Stimulated activated CD8-positive, alpha-beta memory T cell treated with anti-CD3 and anti-CD28 coated beads, Interleukin-12 subunit alpha, Interleukin-12 subunit beta, amount 100 ng/mL, for 24 hours (primary cell): Measurements from ENCODE around the gene CREB5.

Experiments
- DNase-seq: peaks from one replicate; pipeline ENCODE4 v3.0.0-alpha.2; 2020; ENCODE audit errors: extremely low read depth

CREB5 gene

GRCh38 chr7:28407651-28408050 is 4.7 kb upstream of the CREB5 start:
- DNase-seq, result no peak

GRCh38 chr7:28408105-28408959 is 4.0 kb upstream of the CREB5 start:
- DNase-seq, result no peak

GRCh38 chr7:28408960-28409715 is 3.2 kb upstream of the CREB5 start:
- DNase-seq, result peak; percentile 37

- DNase-seq, result no peak
Measured at GRCh38 chr7:28409716-28410627, 2.3 kb upstream of the CREB5 start.

- DNase-seq, result no peak
Measured at GRCh38 chr7:28410628-28411531, 1.4 kb upstream of the CREB5 start.

- no peak for DNase-seq
Measured at GRCh38 chr7:28413011-28413410, 693 bp downstream of the CREB5 start.

- no peak for DNase-seq
Measured at GRCh38 chr7:28414453-28414852, 2.1 kb downstream of the CREB5 start.

- DNase-seq, result no peak
Measured at GRCh38 chr7:28417321-28417940, 5.1 kb downstream of the CREB5 start.

- no peak for DNase-seq
Measured at GRCh38 chr7:28418311-28418710, 6.0 kb downstream of the CREB5 start.

GRCh38 chr7:28418966-28419365 is 6.6 kb downstream of the CREB5 start:
- DNase-seq, result no peak

- no peak for DNase-seq
Measured at GRCh38 chr7:28419716-28420115, 7.4 kb downstream of the CREB5 start.

- DNase-seq, result no peak
Measured at GRCh38 chr7:28423112-28423511, 10.8 kb downstream of the CREB5 start.

- DNase-seq, result no peak
Measured at GRCh38 chr7:28423918-28424514, 11.7 kb downstream of the CREB5 start.

- DNase-seq, result no peak
Measured at GRCh38 chr7:28425496-28425895, 13.2 kb downstream of the CREB5 start.

- no peak for DNase-seq
Measured at GRCh38 chr7:28427236-28427635, 14.9 kb downstream of the CREB5 start.

- no peak for DNase-seq
Measured at GRCh38 chr7:28430616-28431015, 18.3 kb downstream of the CREB5 start.

- DNase-seq, result no peak
Measured at GRCh38 chr7:28432105-28432504, 19.8 kb downstream of the CREB5 start.

GRCh38 chr7:28433039-28433438 is 20.7 kb downstream of the CREB5 start:
- no peak for DNase-seq

GRCh38 chr7:28433699-28434219 is 21.4 kb downstream of the CREB5 start:
- DNase-seq, result no peak

GRCh38 chr7:28434510-28434909 is 22.2 kb downstream of the CREB5 start:
- no peak for DNase-seq
